GM18870 (cell line): ENCODE results near the gene IFT43.

ENCODE experiments used
- ATAC-seq: cut with Tn5 transposase; IDR thresholded peaks from one replicate; pipeline ENCODE4 v1.9.1; 2021; ENCODE audit warnings: moderate library complexity; ENCODE audit not compliant: unreplicated experiment

Gene IFT43

DNA sequence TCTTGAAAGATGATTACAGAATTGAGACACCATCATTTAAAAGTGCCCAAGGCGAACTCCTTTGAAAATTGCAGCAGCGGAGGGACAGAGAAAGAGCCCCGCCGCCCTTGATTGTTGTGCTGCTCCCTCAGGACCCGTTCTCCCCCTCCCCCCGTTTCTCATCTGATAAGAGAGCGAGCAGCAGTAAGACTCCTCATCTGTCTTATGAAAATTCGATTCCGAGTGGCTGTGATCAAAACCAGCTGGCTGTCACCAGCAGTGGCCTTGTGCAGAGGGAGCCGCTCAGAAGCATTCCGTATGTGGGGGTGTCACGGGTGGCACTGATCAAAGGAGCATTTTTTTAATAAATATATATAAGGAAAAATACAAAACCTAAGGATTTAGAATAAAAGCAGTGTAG is 88.2 kb downstream of the IFT43 start:
- ATAC-seq, result no peak

DNA sequence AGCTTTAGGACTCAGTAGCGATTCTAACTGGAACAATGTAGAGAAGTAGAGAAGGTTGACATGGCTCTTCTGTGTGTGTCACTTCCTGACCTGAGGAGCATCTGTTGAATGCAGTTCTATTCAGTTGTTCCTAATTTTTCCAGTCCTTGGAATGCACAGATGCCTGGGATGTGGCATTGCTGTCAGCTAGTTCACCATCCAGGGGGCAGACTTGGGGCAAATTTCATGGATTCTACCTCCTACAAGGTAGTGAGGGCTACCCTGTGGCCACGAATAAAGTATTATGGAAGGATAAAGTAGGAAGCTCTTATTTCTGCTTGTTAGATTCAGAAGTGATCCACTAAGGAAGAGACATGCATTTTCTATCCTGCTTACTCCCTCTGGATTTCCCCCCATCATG is 91.8 kb downstream of the IFT43 start:
- no peak for ATAC-seq

DNA sequence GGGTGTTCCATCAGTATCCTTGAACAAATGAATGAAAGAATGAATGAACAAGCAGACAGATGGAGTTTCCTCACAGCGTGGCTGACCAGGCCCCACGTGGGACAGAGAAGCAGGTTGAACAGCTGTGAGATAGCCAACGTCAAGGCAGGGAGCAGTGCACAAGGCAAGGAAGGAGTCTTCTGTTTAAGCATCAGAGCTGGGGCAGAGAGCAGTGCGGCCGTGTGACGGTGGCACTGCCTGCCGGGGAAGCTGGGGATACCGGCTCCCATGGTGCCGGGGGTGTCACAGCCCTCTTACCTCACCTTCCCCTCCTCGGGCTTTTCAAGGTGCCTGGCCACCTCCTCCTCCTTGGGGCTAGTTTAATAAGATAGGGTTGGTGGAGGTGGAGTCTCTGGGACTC is 92.9 kb downstream of the IFT43 start:
- ATAC-seq, result no peak

DNA sequence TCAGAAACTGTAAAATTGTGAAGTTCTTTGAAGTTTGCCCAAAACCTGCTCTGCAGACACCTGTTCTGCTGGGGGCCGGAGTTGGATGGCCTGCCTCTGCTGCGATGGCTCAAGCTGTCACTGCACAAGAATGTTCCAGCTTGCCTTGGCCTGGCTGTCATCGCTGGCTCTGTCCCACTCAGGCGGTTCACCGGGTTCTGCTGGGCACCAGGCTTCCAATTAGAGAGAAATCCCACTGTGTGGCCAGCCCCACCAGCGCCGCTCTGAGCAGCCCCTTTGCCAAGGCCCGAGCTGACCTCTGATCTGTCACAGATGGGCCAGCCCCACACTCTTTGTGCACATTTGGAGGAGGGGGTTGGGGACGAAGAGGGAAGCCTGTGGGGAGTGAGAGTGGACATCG is 94.5 kb downstream of the IFT43 start:
- ATAC-seq, result no peak

DNA sequence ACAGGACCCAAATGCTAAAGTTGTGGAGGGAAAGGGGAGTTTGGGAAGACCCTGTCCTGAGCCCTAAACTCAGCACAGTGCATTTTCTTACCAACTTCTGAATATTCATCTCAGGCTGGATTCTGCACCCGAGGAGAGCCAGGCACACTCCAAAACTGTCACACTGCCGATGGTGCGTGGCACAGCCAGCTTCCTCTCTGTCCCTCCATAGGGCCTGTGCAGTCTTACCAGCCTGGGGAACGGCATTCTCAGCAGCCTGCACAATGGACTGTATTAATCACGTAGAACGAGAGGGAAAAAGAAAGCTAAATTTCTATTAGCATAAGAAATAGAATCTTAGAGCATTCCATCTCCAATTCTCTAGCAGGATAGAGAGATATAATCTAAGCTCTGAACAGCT is 94.9 kb downstream of the IFT43 start:
- no peak for ATAC-seq

DNA sequence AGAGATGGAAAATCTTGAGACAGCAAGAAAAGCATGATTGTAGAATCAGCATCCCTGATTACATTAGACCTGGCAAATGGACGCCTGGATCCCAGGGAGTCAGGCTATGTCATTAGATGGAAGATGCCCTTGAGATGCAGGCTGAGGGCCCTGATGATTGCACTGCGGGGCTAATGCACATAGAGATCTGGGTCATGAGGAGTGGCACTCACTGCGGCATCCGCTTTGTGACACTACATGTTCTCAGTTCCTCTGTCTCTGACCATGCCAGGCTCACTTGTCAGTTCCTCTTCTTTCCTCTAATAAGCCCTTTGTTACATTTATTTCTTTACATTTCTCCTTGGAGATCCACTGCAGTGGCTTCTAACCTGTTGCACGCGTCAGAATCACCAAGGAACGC is 96.1 kb downstream of the IFT43 start:
- no peak for ATAC-seq

DNA sequence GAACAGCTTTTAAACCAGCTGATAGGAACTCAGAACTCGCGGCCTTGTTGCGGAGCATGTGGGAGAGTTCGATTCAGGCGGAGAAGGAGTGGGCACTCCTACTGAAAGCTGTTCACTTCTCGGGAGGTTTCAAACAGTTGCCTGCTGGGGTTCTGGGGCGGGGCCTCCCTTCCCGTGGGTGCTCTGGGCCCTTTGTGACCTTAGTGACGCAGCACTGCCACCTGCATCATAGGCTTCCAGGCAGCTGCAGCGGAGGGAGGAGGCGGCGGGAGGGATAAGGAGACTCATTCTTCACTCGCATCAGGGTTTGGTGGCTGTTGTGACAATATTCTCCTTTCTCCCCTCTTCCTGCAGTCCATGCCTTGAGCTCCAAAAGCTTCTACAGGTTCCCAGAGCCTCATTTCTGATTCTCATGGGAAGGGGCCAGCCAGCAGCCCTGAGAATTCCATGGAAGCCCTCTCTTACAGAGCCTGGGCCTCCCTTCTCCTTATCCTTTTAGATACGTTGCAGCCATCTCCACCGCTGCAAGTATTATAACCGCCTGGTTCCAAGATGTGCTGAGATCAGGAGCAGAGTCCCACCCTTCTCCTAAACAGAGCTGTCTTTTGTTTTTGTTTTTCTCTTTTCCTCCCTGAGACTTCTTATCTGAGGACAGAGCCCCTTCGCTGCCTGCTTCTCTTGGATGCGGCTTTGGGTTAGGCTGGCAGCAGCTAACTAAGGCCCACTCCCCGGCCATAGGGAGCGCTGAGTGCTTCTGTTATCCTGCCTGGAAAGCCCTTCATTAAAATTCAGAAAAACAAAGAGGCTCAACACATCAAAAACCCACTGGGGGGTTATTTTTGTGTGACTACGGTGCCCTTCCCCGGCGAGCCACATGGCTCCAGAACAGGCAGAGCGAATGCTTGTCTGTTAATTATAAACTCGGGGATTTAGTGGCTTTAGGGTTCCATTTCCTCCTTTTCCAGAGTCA is 98.5 kb downstream of the IFT43 start:
- ATAC-seq, result no peak

DNA sequence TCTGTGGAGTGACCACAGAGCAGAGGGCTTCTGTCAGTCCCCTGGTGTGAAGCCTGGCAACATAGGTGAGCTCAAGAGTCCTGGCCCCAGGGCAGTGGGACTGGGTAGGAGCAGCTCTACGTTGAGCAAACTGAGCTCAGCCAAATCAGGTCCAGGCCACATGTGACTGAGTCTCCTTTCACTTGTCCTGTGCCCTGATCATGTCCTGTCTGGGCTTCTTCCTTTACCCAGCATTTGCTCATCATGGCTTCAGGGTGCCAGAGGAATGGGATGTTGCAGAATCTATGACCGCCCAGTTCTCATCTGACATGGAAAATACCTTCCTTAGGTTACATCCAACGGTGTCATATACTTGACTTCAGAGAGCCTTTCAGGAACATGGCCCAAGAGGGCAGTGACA is 99.8 kb downstream of the IFT43 start:
- no peak for ATAC-seq

DNA sequence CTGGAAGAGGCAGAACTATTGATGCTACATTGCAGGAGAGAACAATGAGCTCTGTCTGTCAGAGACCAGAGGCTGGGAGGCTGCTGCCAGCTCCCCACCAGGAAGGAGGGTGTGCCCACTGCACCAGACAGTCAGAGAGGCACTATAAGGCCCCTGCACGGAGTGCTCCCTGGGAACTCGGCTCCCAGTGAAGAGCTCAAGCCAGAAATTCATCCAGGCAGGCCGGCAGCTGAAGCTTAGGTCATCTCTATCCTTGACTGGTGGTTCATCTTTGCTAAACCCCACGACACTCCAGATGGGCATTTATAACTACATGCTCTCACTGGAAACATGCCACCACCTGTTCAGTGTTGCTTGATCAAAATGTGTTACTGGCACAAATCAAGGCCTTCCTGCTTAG is 101.1 kb downstream of the IFT43 start:
- no peak for ATAC-seq

DNA sequence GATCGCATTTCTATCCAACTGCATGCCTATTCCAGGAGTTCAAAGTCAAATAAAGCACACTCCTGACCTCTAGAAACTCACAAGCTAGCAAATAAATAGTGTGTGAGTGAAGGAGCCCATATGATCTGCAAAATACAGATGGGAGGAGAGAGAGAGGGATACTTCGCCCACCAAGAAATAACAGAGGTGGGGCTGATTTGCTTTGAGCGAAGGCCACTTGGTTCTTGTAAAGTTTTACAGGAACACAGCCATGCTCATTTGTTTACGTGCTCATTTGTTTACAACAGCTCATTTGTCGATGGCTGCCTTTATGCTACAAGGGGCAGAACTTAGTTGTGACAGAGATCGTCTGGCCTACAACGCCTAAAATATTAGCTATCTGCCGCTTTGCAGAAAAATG is 102.8 kb downstream of the IFT43 start:
- no peak for ATAC-seq

DNA sequence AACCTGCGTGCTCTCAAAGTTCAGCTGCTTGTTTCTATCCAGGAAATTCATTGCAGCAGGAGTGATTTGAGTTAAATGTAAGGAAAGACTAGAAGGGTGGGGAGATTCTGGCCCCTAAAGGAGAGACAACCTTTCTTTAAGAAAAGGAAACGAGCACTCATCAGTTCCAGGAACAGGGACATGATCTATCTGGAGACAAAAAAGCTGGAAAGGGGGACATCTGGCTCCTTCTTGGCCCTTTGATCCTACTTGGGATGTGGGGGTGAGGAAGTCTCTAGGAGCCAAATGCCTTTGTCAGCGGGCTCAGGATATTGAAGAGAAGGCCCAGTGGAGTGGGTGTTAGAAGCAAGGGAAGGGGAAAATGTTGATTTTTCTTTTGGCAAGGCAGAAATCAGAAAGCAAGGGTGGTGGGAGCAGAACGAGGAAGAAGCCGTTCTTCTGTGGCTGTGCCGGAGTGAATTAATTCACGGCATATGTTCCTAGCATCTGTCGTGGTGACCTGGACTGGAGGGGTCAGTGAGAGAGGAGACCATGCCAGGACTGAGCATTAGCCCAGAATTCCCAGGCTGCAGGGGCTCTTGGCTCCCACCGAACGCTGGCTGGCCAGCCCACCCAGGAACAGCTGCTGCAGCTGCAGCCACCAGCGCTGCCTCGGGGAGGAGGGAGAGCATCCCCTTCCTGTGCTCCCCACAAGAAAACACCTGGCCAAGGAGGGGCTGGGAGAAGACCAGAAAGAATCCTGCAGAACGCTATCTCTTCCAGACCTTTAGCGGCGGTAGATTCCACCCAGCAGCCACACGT is 103.4 kb downstream of the IFT43 start:
- ATAC-seq, result no peak

DNA sequence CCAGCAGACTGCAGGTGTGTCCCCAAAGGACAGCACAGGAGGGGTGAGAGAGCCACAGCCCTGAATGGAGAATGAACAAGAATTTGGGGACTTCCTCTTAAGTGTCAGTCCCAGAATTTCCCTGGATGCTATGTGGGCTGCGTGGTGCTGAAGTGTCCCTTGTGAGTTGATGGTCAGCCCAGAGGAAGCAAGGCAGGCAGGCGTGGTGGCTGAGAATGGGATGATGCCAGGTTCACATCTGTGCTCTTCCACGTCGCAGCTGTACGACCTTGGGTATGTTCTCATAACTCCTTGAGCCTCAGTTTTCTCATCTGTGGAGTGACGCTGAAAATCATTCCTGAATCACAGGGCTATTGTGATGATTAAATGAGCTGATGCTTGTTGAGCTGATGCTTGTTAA is 104.0 kb downstream of the IFT43 start:
- ATAC-seq, result no peak

DNA sequence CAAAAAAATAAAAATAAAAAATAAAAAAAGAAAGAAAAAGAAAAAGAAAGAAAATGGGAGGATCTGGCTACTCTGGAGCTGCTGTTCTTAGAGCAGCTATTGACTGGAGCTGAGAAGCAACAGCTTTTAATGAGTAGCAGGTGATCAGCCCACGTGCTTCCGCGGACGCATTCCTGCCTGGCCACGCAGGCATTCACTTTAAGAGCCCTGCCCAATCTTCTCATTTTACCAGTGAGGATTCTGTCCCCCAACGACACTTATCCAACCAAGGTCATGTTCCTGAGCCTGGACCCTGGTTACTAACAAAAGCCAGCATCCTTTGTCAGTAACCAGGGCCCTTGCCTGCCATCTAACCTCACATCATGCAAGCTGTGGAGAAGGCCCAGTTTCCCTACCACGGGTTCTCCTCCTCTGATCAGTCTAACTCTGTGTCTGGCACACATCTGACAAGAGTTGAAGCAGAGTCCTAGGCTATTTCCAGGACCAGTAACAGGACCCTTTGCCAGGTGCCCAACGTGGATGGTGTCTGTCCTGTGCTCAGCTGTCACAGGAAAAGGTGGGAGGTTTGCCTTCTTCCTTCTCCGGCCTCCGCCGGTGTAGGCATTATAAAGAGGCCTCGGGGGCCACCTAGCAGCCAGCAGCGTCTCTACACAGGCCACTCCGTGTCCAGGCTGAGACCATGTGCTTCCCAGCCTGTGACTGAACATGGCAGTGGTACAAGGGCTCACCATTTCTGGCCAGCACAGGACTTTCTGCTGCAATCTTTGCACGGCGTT is 105.2 kb downstream of the IFT43 start:
- no peak for ATAC-seq

DNA sequence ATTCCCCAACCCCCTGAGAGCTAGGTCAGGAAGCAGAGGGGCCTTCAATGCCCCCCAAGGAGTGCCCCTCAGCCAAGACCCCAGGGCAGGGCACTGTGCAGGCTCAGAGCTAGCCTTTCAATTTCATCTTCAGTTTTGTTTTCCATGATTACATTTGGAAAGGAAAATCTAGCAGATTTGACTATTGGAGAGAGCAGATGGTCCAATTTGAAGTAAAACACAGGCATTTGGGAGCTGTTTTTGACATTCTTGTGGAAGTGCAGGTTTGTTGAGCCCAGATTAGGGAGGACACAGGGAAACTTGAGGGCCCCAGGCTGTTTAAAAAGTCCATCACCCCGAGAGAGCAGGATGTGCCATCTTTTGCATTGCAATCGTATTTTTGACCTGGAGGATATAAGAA is 107.5 kb downstream of the IFT43 start:
- ATAC-seq, result no peak

DNA sequence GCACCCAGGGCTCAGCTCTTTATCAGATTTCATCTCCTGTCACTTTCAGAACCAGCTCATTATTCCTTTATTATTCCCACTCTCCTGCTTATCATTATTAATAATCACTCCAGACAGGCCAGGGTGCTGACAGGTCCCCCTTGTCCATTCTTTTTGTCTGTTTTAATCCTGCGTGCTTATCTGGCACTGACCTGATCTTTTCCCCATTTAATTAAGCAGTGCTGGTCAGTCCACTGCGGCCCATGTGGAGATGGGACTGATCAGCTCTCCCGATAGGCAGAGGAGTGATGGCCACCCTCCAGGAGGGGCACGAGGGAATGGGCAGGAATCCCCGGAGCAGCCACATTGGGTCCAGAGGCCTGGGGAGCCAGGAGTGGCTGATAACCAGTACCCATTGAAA is 110.7 kb downstream of the IFT43 start:
- no peak for ATAC-seq

DNA sequence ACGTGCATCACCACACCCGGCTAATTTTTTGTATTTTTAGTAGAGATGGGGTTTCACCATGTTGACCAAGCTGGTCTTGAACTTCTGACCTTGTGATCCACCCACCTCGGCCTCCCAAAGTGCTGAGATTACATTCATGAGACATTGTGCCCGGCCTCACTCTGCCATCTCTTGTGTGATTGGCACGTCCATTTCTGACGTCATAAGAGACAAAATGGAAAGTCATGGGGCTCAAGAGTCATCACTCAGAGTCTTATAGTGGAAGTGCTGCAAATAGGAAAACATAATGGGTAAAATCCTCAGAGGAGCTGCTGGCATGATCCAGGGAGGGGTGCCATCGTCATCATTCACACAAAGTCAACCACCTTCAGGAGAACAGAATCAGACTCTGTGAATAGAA is 112.0 kb downstream of the IFT43 start:
- no peak for ATAC-seq

DNA sequence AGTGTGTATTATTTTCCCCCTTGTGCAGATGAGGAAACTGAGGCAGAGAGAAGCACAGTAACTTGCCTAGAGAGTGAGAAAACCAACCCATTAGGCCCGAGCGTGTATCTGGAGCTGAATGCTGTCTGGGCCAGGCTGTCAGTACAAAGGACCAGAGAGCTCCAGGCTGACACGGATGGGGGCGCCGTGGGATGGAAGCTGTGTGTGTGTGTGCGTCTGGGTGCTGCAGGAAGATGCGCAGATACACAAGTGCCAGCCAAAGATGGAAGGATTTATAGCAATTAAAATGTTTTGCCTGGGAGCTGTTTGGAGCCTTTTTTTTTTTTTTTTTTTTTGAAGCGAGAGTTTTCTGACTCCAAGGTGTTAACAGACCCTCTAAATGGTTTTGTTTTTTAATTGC is 112.5 kb downstream of the IFT43 start:
- no peak for ATAC-seq

DNA sequence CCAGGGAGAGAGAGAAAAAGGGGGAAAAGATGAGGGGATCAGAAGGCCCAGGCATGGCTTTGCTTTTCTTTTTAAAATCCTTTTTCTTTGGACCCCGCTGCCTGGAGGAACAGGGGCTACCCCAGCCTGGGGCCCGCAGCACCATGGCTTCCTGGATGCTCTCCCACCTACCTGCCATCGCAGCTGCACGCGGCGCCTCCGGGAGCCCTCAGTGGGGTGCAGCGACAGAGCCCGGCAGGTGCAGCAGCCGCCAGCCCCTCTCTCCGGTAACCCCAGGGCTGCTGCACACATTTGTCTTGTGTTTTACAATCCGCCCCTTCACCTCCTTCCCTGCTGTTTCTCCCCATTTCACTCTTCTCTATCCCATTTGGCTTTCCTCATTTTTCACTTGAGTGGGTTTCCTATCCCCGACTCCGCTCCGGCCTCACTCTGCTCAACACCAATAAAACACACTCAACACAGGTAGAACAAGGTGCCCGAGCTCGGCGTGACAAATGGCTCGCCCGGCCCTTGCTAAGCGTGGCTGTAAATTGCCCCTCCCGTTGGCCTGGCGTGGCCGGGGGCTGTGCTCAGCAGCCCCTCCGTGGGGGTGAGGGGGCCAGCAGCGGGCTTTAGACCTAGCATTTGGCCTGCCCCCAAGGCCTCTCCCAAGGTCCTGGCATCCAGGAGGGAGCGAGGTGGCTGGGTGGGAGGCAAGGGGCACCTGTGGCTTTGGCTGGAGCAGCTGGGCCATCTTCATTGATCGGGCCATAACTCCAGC is 113.5 kb downstream of the IFT43 start:
- no peak for ATAC-seq

DNA sequence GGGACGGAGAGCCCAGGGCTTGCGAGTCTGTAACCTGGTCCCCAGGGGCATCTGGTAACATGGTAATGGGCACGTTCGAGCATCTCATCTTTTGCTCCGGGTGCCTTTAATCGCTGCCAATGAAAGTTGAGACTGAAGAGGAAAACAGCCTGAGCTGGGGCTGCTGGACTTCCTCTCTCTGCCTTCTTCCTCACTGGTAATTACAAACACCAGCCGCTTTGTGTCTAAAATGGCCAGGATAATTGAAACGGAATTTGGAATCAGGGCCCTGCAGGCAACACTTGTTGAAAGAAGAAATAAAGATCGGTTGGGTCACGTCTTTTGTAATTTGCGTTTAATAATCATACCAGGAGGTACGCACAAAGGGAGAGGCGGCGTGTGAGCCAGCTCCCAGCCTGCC is 114.7 kb downstream of the IFT43 start:
- no peak for ATAC-seq
